HG02973 (cell line): ENCODE data around the gene PTCH1.

Source experiments
- ATAC-seq: cut with Tn5 transposase; IDR thresholded peaks from one replicate; pipeline ENCODE4 v1.9.1; 2021; ENCODE audit warnings: moderate library complexity; ENCODE audit not compliant: unreplicated experiment

Gene PTCH1

DNA sequence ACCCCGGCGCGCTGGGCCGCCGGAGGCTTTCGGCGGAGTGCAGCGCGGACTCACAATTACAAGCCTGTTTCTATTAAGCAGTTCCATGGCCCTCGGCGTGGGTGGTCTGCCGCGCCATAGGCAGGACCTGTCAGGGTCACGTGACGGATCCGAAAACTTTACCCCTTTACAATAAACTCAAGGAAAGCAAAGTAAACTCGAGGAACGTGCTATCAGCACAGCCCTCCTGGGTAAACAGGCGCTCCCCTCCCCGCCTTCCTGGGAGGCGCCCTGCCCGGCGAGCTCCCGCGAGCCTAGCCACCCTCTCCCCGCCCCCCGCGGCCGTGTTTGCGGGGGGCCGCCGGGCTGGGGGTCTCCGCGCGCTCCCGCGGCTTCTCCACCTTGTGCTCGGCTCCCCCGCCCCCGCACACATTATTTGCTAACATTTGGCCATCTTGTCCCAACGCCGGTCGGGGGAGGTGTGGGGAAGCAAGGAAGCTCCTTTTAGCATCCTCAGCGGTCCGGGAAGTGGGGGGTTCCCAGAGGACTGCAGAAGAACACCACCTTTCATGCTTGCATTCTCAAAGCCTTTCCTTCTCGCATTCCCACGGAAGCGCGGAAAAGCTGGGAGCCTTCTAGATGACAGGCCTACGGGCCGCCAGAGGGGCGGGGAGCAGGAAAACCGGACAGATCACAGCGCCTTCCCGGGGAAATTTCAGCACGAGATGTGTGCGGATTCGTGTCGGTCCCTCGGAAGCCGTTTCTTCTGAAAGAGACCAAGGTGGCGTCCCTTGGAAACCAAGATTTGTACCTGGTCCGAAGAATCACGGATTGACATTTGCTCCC lies at the start of gene PTCH1:
TSS of gene PTCH1 (minus strand) at position 238 of the 825 bp plus-strand sequence.
- no peak for ATAC-seq

GRCh38 chr9:95565982-95566381 lies 49.2 kb upstream of the PTCH1 start:
- ATAC-seq, result no peak

DNA sequence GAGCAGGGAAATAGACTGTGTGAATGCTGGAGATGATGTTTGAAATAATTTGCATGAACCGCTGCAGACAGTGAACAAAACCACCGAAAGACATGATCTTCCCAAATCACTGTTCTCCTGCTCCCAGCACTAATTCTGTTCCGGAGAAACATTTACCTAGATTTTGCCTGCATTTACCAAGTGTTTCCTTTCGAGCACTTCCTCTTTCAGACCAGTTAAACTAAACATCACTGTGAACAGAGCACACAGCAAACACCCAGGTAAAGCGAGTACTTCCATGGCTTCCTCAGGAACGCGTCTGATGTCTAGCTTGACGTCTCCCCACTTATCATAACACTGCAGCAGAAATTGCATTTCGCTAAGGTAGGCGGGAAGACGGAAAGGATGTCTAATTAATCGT lies 45.1 kb upstream of the PTCH1 start:
- ATAC-seq, result no peak

DNA sequence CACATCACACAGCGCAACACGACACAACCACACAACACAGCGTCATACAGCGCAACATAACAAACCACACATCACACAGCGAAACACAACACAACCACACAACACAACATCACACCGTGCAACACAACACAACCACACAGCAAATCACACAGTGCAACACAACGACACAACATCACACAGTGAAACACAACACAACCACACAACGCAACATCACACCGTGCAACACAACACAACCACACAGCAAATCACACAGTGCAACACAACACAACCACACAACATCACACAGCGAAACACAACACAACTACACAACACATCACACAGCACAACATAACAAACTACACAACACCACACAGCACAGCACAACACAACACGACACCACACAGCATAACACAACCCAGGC lies 40.4 kb upstream of the PTCH1 start:
- no peak for ATAC-seq

- ATAC-seq, result no peak
Measured at GRCh38 chr9:95556521-95556920, 39.8 kb upstream of the PTCH1 start.

GRCh38 chr9:95552814-95553546 lies 36.2 kb upstream of the PTCH1 start:
- no peak for ATAC-seq

- ATAC-seq, result no peak
Measured at GRCh38 chr9:95552255-95552654, 35.5 kb upstream of the PTCH1 start.

- no peak for ATAC-seq
Measured at GRCh38 chr9:95551406-95551805, 34.6 kb upstream of the PTCH1 start.

- ATAC-seq, result no peak
Measured at GRCh38 chr9:95545831-95546567, 29.2 kb upstream of the PTCH1 start.

- ATAC-seq, result no peak
Measured at GRCh38 chr9:95533996-95534680, 17.4 kb upstream of the PTCH1 start.

- no peak for ATAC-seq
Measured at GRCh38 chr9:95529910-95530309, 13.1 kb upstream of the PTCH1 start.

DNA sequence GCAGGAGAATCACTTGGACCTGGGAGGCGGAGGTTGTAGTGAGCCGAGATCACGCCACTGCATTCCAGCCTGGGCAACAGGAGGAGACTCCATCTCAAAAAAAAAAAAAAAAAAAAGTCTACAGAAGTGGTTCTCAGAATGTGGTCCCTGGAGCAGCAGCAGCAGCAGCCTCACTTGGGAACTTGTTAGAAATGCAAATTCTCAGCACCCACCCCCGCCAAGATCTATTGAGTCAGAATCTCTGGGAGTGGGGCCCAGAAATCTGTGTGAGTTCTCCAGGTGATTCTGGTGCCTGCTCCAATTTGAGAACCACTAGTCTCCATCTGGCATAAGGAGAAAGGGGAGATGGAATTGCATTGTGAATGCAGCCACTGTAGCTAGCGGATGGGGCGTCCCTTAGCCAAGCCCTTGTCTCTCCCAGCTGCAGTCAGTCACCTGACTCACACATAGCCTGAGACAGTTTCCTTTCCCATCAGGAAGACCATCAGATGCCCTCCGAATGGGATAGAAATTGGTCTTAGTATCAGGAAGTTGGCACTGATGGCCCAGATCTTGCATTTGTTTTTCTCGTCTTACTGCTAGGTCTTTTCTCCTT lies 12.2 kb upstream of the PTCH1 start:
- ATAC-seq, result no peak

GRCh38 chr9:95522871-95523370 lies 6.2 kb upstream of the PTCH1 start:
- ATAC-seq, result no peak

GRCh38 chr9:95521699-95522098 lies 4.9 kb upstream of the PTCH1 start:
- ATAC-seq, result no peak

GRCh38 chr9:95517559-95518425 lies 1.0 kb upstream of the PTCH1 start:
- no peak for ATAC-seq

GRCh38 chr9:95516221-95516733 lies 494 bp downstream of the PTCH1 start:
- no peak for ATAC-seq

GRCh38 chr9:95515272-95516113 lies 1.3 kb downstream of the PTCH1 start:
- no peak for ATAC-seq

DNA sequence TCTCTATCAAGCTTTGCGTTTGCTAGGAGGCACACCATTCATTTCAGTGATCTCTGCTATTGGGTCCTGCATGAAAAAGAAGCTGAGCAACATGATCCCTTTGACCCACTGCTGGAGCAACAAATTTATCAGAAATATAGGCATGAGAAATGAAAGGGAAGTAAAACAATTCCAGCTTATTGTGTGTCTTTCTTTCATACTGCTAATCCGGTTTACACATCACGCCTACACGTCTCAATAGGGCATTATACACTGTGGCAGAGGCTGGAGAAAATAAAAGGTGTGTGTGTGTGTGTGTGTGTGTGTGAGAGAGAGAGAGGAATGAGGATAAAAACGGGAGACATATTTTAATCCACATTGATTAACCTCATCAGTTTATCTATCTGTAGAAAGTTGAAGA lies 2.4 kb downstream of the PTCH1 start:
- ATAC-seq, result no peak
